Keratinocyte (primary cell): Measurements from ENCODE around the gene ABCC4. TPM values are rescaled to one million over a fixed set of nuclear protein-coding genes. Genes with fewer than 3 reads are reported as not detected.
A peak's percentile ranks its signal among the peaks of the same experiment; 100 is the strongest.

Experiments used
- DNase-seq: peaks from one replicate; pipeline ENCODE4 v3.0.0-alpha.2; 2011; ENCODE audit warnings: low read depth, missing footprints, low spot score
- FAIRE-seq: peaks from 2 replicates; lab custom pipeline; 2011; peaks lifted over from hg19 to GRCh38; lab: Jason Lieb, UNC
- H2AFZ ChIP-seq: 2 replicates; pipeline ENCODE4 v1.6.0; 2012; ENCODE audit warnings: low read length, control low read depth, inconsistent platforms; ENCODE audit not compliant: control insufficient read depth
- H3K27ac ChIP-seq: 2 replicates; pipeline ENCODE4 v1.5.1; 2011; ENCODE audit warnings: low read length; ENCODE audit not compliant: control insufficient read depth, insufficient read depth
- H3K27me3 ChIP-seq: 3 replicates; pipeline ENCODE4 v1.6.0; 2011; ENCODE audit warnings: low read length; ENCODE audit not compliant: control insufficient read depth, insufficient read depth; ENCODE audit errors: extremely low read depth
- H3K36me3 ChIP-seq, 2 experiments: 2 replicates in 1 of 2; 3 replicates in 1 of 2; pipeline ENCODE4 v1.5.1; 2011; ENCODE audit warnings: low read length in 2 of 2, mild to moderate bottlenecking in 1 of 2; ENCODE audit not compliant: control insufficient read depth in 2 of 2, insufficient read depth in 2 of 2; ENCODE audit errors: extremely low read depth in 1 of 2
- H3K4me1 ChIP-seq: 3 replicates; pipeline ENCODE4 v1.5.1; 2011; ENCODE audit warnings: low read length; ENCODE audit not compliant: control insufficient read depth, insufficient read depth; ENCODE audit errors: extremely low read depth
- H3K4me2 ChIP-seq: 3 replicates; pipeline ENCODE4 v1.6.0; 2011; ENCODE audit warnings: low read depth, low read length; ENCODE audit not compliant: control insufficient read depth, insufficient read depth; ENCODE audit errors: extremely low read depth
- H3K4me3 ChIP-seq, 3 experiments: fragments of 200-600 bp in 1 of 3; sonication (generic) in 1 of 3; 2 replicates in 2 of 3; 3 replicates in 1 of 3; pipeline ENCODE4 v1.5.1; 2011 to 2016; ENCODE audit warnings: low read length in 3 of 3, mild to moderate bottlenecking in 3 of 3, control low read depth in 2 of 3, inconsistent platforms in 1 of 3, low read depth in 1 of 3, mixed read lengths in 1 of 3, mixed run types in 1 of 3, moderate library complexity in 1 of 3; ENCODE audit not compliant: control insufficient read depth in 2 of 3, insufficient read depth in 2 of 3; ENCODE audit errors: extremely low read depth in 1 of 3
- H3K79me2 ChIP-seq: 2 replicates; pipeline ENCODE4 v1.6.0; 2012; ENCODE audit warnings: low read length; ENCODE audit not compliant: control insufficient read depth, insufficient read depth
- H3K9ac ChIP-seq: 3 replicates; pipeline ENCODE4 v1.6.0; 2011; ENCODE audit warnings: low read length; ENCODE audit not compliant: control insufficient read depth, insufficient read depth; ENCODE audit errors: extremely low read depth
- H3K9me1 ChIP-seq: 3 replicates; pipeline ENCODE4 v1.6.0; 2011; ENCODE audit warnings: low read length; ENCODE audit not compliant: control insufficient read depth, insufficient read depth; ENCODE audit errors: extremely low read depth
- H3K9me3 ChIP-seq: 2 replicates; pipeline ENCODE4 v1.5.1; 2012; ENCODE audit warnings: low read depth, low read length; ENCODE audit not compliant: control insufficient read depth
- H4K20me1 ChIP-seq: 3 replicates; pipeline ENCODE4 v1.6.0; 2011; ENCODE audit warnings: low read length; ENCODE audit not compliant: control insufficient read depth, insufficient read depth; ENCODE audit errors: extremely low read depth
- CTCF ChIP-seq, 3 experiments: IDR thresholded peaks in 1 of 3; conservative IDR thresholded peaks in 1 of 3; optimal IDR thresholded peaks in 1 of 3; 2 replicates in 2 of 3; 3 replicates in 1 of 3; pipeline versions ENCODE3 to v1.5.1; 2011; ENCODE audit warnings: low read length in 3 of 3, mild to moderate bottlenecking in 3 of 3, moderate library complexity in 2 of 3, control low read depth in 1 of 3, inconsistent platforms in 1 of 3; ENCODE audit not compliant: insufficient read depth in 2 of 3; ENCODE audit errors: extremely low read depth in 1 of 3
- EZH2 ChIP-seq: IDR thresholded peaks from one replicate; pipeline ENCODE4 v1.6.1; 2012; ENCODE audit warnings: inconsistent platforms, mild to moderate bottlenecking, low read length, moderate library complexity
- dilution Hi-C: fragments of 300-500 bp; cut with MboI; formaldehyde crosslinking; loops from one replicate; pipeline ENCODE4 v1.7.0; 2020; ENCODE audit warnings: low sequenced_read_pairs; ENCODE audit not compliant: extremely low pct_ligation_motif_present
- polyA plus RNA-seq, 5 experiments: library from polyadenylated mRNA; depleted of rRNA in 3 of 5; stranded (reverse) in 3 of 5; stranded (forward) in 1 of 5; unstranded in 1 of 5; fragments of >200 nt; gene quantifications; 1 replicate in 1 of 5; 2 replicates in 3 of 5; 3 replicates in 1 of 5; pipeline versions ENCODE4 v1.2.1 to v1.2.3, GENCODE V29; 2011 to 2012; ENCODE audit warnings: missing spikeins in 2 of 5, low read depth in 1 of 5, low replicate concordance in 1 of 5

Gene ABCC4
- polyA plus RNA-seq, 1 donor (not counting 4 experiments of a cell fraction or from before 2014, with no cell fraction given): 13.8 TPM

GRCh38 chr13:95003019-95003813, 298.0 kb downstream of the ABCC4 start:
- Histone ChIP-seq H3K4me2 (no peak overlapping the region), H2AFZ (no peak overlapping the region), H3K27ac (no peak overlapping the region), H3K36me3 (no peaks in the 10 kb centered on the region), H4K20me1 (no peaks in the 10 kb centered on the region), H3K4me1 (no peaks in the 10 kb centered on the region), H3K9me3 (no peaks in the 10 kb centered on the region), H3K9me1 (no peaks in the 10 kb centered on the region), H3K27me3 (peaks cover 5% of the 10 kb centered on the region), H3K9ac (no peak overlapping the region), H3K79me2 (no peaks in the 10 kb centered on the region), H3K4me3 (no peak overlapping the region)
- dilution Hi-C loops: no loop called here
- TF ChIP-seq CTCF (optimal IDR thresholded peaks at IDR 0.05 in 1 of 3, IDR thresholded peaks at IDR 0.05 in 1 of 3, conservative IDR thresholded peaks at IDR 0.05 in 1 of 3; ENCODE audit: extremely low read depth in 1 of 3, insufficient read depth in 2 of 3, low read length in 3 of 3) (no peak), EZH2 (peak; percentile 14)
- DNase-seq: no peak
- no peak for FAIRE-seq

DNA sequence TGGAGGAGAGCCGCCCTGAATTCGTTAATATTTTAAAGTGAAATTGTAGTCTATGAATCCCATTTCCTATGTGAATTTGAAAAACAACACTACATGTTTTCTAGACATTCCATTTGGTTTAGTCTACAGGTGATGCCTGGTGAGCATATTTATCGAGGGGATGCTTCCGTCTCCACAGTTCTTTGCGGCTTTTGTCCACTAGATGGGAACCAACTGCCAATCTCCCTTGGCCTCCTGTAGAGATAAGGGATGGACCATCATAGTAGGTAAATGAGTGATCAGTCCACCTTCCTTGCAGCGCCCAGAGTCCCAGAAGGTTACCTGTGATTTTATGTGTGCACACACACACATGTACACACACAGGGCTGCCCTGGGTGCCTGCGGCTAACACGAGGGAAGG, 299.1 kb downstream of the ABCC4 start:
- FAIRE-seq: no peak
- Histone ChIP-seq H3K4me1 (no peaks in the 10 kb centered on the region), H3K4me3 (no peak overlapping the region), H3K9ac (no peak overlapping the region), H3K27ac (no peak overlapping the region), H3K4me2 (no peak overlapping the region), H3K9me1 (no peaks in the 10 kb centered on the region), H3K36me3 (no peaks in the 10 kb centered on the region), H2AFZ (no peak overlapping the region), H3K9me3 (no peaks in the 10 kb centered on the region), H3K79me2 (no peaks in the 10 kb centered on the region), H4K20me1 (no peaks in the 10 kb centered on the region), H3K27me3 (peaks cover 5% of the 10 kb centered on the region)
- TF ChIP-seq CTCF (optimal IDR thresholded peaks at IDR 0.05 in 1 of 3, IDR thresholded peaks at IDR 0.05 in 1 of 3, conservative IDR thresholded peaks at IDR 0.05 in 1 of 3; ENCODE audit: extremely low read depth in 1 of 3, insufficient read depth in 2 of 3, low read length in 3 of 3) (no peak), EZH2 (no peak)
- dilution Hi-C loops: no loop called here
- no peak for DNase-seq
